Subcutaneous abdominal adipose tissue (tissue), 5 donors: ENCODE data around the gene TNIP1.

Experiments used
- H3K27ac ChIP-seq: one replicate; pipeline ENCODE4 v1.7.0; 2013; ENCODE audit warnings: low read depth, mild to moderate bottlenecking, inconsistent platforms, low read length, moderate library complexity
- H3K27me3 ChIP-seq, 5 donors: one replicate each; pipeline ENCODE4 v1.7.0; 2013; ENCODE audit warnings: low read length in 5 of 5, inconsistent platforms in 1 of 5; ENCODE audit not compliant: control insufficient read depth in 5 of 5, insufficient read depth in 4 of 5
- H3K36me3 ChIP-seq, 5 donors: one replicate each; pipeline ENCODE4 v1.7.0; 2013; ENCODE audit warnings: low read length in 5 of 5; ENCODE audit not compliant: control insufficient read depth in 5 of 5, insufficient read depth in 5 of 5
- H3K4me1 ChIP-seq, 5 donors: one replicate each; pipeline ENCODE4 v1.7.0; 2013; ENCODE audit warnings: low read length in 5 of 5, mild to moderate bottlenecking in 3 of 5, moderate library complexity in 1 of 5; ENCODE audit not compliant: control insufficient read depth in 5 of 5, insufficient read depth in 5 of 5
- H3K4me3 ChIP-seq, 5 donors: one replicate each; pipeline ENCODE4 v1.7.0; 2013; ENCODE audit warnings: low read length in 5 of 5, low read depth in 1 of 5
- H3K9ac ChIP-seq, 5 donors: one replicate each; pipeline ENCODE4 v1.7.0; 2013; ENCODE audit warnings: low read length in 5 of 5, mild to moderate bottlenecking in 4 of 5, moderate library complexity in 3 of 5
- H3K9me3 ChIP-seq, 5 donors: one replicate each; pipeline ENCODE4 v1.7.0; 2013; ENCODE audit warnings: low read length in 5 of 5; ENCODE audit not compliant: control insufficient read depth in 5 of 5
- donor health status: healthy.
- donor health status: healthy.
- donor health status: healthy.
- donor health status: healthy.
- donor health status: healthy.

TNIP1 gene

DNA sequence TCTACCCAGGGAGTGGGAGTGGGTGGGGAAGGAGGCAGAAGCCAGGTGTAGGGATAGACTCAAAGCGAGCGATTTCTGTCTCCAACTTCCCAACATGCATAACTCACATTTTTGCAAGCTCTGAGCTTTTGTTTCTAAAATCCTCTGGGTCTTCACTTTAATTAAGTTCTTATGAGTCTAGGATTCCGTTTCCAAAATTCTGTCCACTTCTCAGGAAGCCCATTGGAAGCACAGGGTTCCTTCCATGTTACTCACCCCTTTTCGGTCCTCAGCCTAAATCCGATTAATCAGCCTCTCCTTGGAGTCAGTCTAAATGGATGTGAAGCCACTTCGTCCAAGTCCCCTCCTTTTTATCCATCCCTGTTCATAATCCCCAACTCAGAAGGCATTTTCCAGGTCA is 59.1 kb downstream of the TNIP1 start:
- H3K27ac ChIP-seq, result peak overlapping the region; percentile 98

DNA sequence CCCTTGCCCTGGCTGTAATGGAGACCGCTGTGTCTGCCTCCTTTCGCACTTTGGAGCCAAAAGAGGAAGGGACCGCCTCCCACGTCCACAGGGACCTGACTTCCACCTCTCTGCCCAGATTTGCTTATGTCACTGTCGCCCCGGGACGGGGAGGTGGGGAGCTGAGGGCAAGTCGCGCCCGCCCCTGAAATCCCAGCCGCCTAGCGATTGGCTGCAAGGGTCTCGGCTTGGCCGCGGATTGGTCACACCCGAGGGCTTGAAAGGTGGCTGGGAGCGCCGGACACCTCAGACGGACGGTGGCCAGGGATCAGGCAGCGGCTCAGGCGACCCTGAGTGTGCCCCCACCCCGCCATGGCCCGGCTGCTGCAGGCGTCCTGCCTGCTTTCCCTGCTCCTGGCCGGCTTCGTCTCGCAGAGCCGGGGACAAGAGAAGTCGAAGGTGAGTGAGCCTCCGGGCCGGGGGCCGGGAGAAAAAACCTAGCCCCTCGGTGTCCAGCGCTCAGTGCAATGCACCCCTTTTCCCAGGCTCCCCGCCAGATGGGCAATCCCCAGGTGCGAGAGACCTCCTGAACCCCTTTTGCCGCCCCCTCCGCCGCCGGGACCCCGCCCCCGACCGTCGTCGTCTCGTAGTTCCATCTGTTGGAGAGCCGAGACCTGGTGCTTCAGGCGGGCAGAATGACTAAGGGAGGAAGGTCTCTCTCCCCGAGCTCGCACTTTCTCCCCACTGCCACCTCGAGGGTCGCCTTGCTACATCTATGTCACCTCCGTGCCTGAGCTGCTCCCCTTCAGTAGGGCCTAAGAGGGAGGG is 60.3 kb downstream of the TNIP1 start, which contains the start of gene GPX3:
Gene GPX3 (plus strand): TSS at position 288 of the 807 bp plus-strand sequence. CDS start 64 bp downstream, at position 352.
- peaks cover 0 to 25% (median 15%) of the 10 kb centered on the region in 5 donors for H3K36me3 ChIP-seq
- peak within 1 kb of the TSS; percentile 98 for H3K27ac ChIP-seq
- H3K9ac ChIP-seq, result peak within 1 kb of the TSS; percentile 83 to 92 (median 88)
- peak within 1 kb of the TSS; percentile 83 to 95 (median 86) for H3K4me3 ChIP-seq
- H3K9me3 ChIP-seq, result no peaks in the 10 kb centered on the region
- peaks cover 28 to 79% (median 70%) of the 10 kb centered on the region in 5 donors for H3K4me1 ChIP-seq
- no peaks in the 10 kb centered on the region for H3K27me3 ChIP-seq

More for the DNA sequence above, 59.1 kb downstream of the TNIP1 start:
- H3K27me3 ChIP-seq, result no peaks in the 10 kb centered on the region
- peak overlapping the region; percentile 83 to 95 (median 86) for H3K4me3 ChIP-seq
- H3K36me3 ChIP-seq, result peaks cover 0 to 36% (median 27%) of the 10 kb centered on the region in 5 donors
- no peaks in the 10 kb centered on the region for H3K9me3 ChIP-seq
- H3K4me1 ChIP-seq, result peaks cover 39 to 79% (median 74%) of the 10 kb centered on the region in 5 donors
- H3K9ac ChIP-seq, result peak overlapping the region; percentile 83 to 92 (median 88)

DNA sequence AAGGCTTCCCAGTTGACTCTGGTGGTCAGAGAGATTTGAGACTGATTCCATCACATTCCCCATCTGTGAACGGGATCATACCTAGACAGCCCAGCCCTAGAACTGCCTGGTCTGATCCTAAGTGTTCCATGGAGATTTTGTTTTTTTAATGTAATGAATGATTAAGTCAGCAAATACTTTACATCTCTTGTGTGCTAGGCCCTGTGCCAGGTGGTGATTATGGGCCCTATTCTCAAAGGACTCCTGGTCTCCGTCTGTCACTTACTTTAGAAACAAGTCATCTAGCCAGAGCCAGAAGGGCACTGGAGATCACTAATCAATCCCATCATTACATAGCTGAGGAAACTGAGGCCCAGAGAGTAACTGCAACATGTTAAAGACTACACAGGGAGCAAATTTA is 61.5 kb downstream of the TNIP1 start:
- peaks cover 23 to 75% (median 69%) of the 10 kb centered on the region in 5 donors for H3K4me1 ChIP-seq
- H3K27ac ChIP-seq, result peak overlapping the region; percentile 98
- no peak overlapping the region for H3K4me3 ChIP-seq
- no peaks in the 10 kb centered on the region for H3K9me3 ChIP-seq
- H3K36me3 ChIP-seq, result peaks cover 0 to 15% (median 6%) of the 10 kb centered on the region in 5 donors
- no peak overlapping the region for H3K9ac ChIP-seq
- no peaks in the 10 kb centered on the region for H3K27me3 ChIP-seq

DNA sequence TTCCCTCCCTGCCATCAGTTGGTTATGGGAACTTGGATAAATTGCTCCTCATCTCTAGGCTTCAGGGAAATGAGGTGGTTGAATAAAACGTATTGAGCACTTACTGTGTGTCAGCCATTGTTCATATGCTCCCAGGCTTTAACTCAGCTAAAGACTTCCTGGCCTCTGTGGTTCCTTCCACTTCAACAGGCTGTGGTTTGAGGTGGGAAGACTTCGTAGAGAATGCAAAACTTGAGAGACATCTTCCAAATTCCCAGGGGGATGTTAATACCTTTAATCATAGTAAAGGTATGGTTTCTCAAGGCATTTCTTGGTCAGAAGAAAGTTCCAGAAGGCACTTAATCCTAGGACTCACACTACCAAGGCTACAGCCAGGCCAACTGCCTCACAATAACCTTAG is 62.0 kb downstream of the TNIP1 start:
- Histone ChIP-seq H3K27ac (peak overlapping the region; percentile 2), H3K9me3 (no peaks in the 10 kb centered on the region), H3K4me3 (no peak overlapping the region), H3K36me3 (peaks cover 0 to 10% (median under 1%) of the 10 kb centered on the region in 5 donors), H3K27me3 (no peaks in the 10 kb centered on the region), H3K4me1 (peaks cover 18 to 71% (median 65%) of the 10 kb centered on the region in 5 donors), H3K9ac (no peak overlapping the region)

DNA sequence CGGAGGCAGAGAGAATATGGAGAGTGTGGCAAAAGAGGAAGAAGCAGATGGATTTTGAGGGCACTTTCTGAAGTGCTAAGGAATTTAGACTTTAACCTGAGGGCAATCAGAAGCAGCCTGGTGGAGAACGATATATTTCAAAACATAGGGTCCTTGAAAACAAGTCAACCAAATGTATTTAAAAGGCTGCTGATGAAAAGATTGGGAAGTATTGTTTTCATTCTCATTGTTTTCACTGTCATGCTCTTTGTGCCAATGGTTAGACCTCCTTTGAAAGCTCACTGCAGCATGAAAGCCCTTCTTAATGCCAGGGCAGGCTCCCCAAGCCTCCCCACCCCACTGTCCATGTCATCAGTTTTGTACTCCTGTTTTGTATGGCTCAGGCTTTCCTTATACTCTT is 62.9 kb downstream of the TNIP1 start:
- Histone ChIP-seq H3K9ac (no peak overlapping the region), H3K27me3 (no peaks in the 10 kb centered on the region), H3K9me3 (no peaks in the 10 kb centered on the region), H3K4me3 (no peak overlapping the region), H3K4me1 (peaks cover 9 to 69% (median 56%) of the 10 kb centered on the region in 5 donors), H3K36me3 (peaks cover 0 to 7% (median 0%) of the 10 kb centered on the region in 5 donors), H3K27ac (no peak overlapping the region)

DNA sequence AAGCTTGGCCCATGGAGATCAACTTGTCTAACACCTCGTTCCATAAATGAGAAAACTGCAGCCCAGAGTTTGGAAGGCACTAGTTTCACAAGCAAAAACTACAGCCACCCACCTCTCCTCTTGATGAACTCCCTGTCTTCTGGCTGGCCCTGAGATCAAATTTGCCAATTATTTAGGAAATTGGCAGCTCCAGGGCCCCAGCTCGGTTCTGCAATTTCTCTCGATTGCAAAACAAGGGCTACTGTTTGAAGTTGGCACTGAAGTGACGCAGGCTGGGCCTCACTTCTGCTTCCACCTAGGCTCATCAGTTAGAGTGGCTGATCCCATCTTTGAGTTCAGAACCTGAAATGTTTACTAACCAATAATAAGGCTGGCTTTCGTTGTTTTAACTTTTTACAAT is 64.1 kb downstream of the TNIP1 start:
- Histone ChIP-seq H3K27me3 (no peaks in the 10 kb centered on the region), H3K4me1 (peaks cover 4 to 64% (median 47%) of the 10 kb centered on the region in 5 donors), H3K9me3 (no peaks in the 10 kb centered on the region), H3K4me3 (no peak overlapping the region), H3K36me3 (no peaks in the 10 kb centered on the region), H3K9ac (peak overlapping the region in 1 of 5 donors; percentile 38), H3K27ac (peak overlapping the region; percentile 66)

DNA sequence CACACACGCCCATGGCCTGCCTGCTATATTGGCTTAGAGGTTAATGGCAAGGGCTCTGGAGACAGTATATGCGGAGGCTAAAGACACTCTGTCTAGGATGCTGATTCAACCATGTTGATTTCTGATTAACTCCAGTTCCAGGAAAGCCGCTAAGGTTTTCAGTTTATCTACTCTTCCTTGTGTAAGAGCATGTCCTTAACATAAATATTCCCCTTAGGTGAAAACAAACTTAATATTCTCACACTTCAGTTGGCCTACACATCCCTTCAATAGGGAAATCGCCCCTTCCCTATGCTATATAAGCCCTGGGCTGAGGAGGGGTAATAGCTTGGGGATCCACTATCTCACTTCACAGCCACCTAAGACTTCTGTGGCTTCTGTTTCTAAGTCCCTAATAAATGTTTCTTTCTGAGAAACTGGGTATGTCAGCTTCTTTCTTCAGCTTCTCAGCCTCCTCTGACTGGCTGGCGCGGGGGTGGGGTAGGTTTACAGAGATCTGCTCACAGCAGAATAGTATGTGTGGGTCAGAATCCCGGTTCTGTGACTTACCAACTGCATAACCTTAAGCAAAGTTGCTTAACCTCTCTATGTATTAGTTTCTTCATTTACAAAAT is 64.8 kb downstream of the TNIP1 start:
- peak overlapping the region; percentile 66 for H3K27ac ChIP-seq

DNA sequence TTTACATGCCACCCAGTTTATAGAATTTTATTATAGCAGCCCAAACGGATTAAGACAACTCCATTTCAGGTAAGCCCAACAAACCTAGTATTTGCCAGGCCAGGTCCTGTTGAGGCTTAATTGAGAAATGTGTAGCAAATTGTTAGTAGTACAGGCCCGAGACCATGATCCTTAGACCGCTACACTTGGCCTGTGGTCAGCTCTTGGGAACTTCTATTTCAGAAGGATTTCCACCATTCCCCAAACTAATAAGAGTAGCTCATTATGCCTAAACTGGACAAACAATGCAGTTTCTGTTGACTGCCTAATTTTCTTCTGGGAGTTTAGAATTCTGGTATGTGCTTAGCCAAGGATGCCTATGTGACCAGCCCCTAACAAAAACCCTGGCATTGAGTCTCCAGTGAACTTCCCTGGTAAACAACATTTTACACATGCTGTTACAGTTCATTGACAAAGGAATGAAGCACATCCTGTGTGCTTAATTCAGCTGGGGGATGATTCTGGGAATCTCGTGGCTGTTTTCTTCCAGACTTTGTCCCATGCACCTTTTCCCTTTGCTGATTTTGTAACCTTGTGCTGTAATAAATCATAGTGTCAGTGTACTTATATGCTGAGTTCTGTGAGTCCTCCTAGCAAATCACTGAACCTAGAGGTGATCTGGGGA is 66.0 kb downstream of the TNIP1 start:
- no peaks in the 10 kb centered on the region for H3K36me3 ChIP-seq
- no peaks in the 10 kb centered on the region for H3K9me3 ChIP-seq
- H3K4me3 ChIP-seq, result no peak overlapping the region
- H3K9ac ChIP-seq, result peak overlapping the region in 3 of 5 donors; percentile 8 to 20 (median 12)
- H3K27me3 ChIP-seq, result no peaks in the 10 kb centered on the region
- H3K27ac ChIP-seq, result peak overlapping the region; percentile 45
- H3K4me1 ChIP-seq, result peaks cover 4 to 51% (median 33%) of the 10 kb centered on the region in 5 donors

More for the DNA sequence above, 64.8 kb downstream of the TNIP1 start:
- Histone ChIP-seq H3K9me3 (no peaks in the 10 kb centered on the region), H3K4me1 (peaks cover 4 to 64% (median 41%) of the 10 kb centered on the region in 5 donors), H3K36me3 (no peaks in the 10 kb centered on the region), H3K4me3 (no peak overlapping the region), H3K27me3 (no peaks in the 10 kb centered on the region), H3K9ac (peak overlapping the region in 1 of 5 donors; percentile 38)

DNA sequence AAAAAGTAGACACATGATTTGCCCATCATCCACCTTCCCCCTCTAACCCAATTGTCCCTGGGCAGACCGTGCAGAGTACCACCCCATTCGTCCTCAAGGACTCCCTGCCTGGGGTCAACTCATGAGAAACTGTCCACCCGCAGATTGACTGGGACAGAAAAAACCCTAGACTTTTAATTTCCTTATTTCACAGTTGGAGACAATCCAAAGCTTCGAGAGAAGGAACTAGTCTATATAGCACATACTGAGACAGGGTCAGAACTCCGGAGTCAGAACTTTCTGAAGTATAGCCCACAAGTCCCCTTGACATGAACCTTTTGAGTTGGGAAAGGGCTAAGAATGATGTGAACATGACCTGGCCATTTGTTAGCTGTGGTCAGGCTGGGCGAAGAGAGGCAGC is 68.0 kb downstream of the TNIP1 start:
- no peaks in the 10 kb centered on the region for H3K9me3 ChIP-seq
- H3K36me3 ChIP-seq, result no peaks in the 10 kb centered on the region
- H3K27me3 ChIP-seq, result no peaks in the 10 kb centered on the region
- H3K4me1 ChIP-seq, result peaks cover 7 to 60% (median 34%) of the 10 kb centered on the region in 5 donors
- H3K9ac ChIP-seq, result no peak overlapping the region
- no peak overlapping the region for H3K4me3 ChIP-seq
- no peak overlapping the region for H3K27ac ChIP-seq
